ENCODE results near the gene BPIFB6. TPM values are rescaled to one million over a fixed set of nuclear protein-coding genes. Genes with fewer than 3 reads are reported as not detected.

BPIFB6 gene
- polyA plus RNA-seq, 1 donor (not counting 4 experiments of a cell fraction or from before 2014, with no cell fraction given): not detected

DNA sequence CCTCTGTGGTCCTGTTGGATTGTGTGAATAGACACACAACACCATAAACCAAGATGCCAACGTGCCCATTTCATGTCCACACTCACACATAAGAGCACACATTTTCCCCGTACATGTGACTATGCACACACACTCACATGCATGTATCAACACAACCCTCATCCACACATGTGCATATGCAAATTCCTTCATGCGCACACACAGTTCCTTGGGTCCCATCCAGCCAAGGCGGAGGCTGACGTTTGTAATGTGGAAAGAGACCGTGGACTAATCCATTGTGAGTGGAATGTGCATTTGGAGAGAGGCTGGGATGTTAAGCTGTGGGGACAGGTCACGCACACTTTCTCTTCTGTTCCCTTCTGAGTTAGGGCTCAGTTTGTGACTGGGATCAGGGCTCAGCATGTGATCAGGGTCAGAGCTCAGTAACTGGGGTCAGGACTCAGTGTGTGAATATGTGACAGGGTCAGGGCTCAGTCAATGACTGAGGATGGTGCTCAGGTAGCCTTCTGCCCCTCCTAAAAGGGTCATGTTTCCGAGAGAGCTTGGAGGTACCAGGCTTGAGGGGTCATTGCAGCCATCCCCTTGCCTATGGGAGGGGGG lies 24.6 kb upstream of the BPIFB6 start:
- Histone ChIP-seq H3K79me2 (ENCODE audit: control insufficient read depth, insufficient read depth, low read length) (no peaks in the 10 kb centered on the region), H3K36me3 (ENCODE audit: control insufficient read depth in 2 of 2, extremely low read depth in 1 of 2, insufficient read depth in 2 of 2, low read length in 2 of 2) (no peaks in the 10 kb centered on the region), H3K27me3 (ENCODE audit: control insufficient read depth, extremely low read depth, insufficient read depth, low read length) (peaks cover 3% of the 10 kb centered on the region), H3K9me3 (ENCODE audit: control insufficient read depth, low read depth, low read length) (no peaks in the 10 kb centered on the region), H2AFZ (ENCODE audit: control insufficient read depth, low read length) (no peak overlapping the region), H3K9me1 (ENCODE audit: control insufficient read depth, extremely low read depth, insufficient read depth, low read length) (no peaks in the 10 kb centered on the region), H3K4me2 (ENCODE audit: control insufficient read depth, extremely low read depth, insufficient read depth, low read depth, low read length) (no peak overlapping the region), H3K4me1 (ENCODE audit: control insufficient read depth, extremely low read depth, insufficient read depth, low read length) (no peaks in the 10 kb centered on the region), H3K27ac (ENCODE audit: control insufficient read depth, insufficient read depth, low read length) (no peak overlapping the region), H3K9ac (ENCODE audit: control insufficient read depth, extremely low read depth, insufficient read depth, low read length) (no peak overlapping the region), H3K4me3 (ENCODE audit: control insufficient read depth in 2 of 3, extremely low read depth in 1 of 3, insufficient read depth in 2 of 3, low read depth in 1 of 3, low read length in 3 of 3) (no peak overlapping the region), H4K20me1 (ENCODE audit: control insufficient read depth, extremely low read depth, insufficient read depth, low read length) (no peaks in the 10 kb centered on the region)
- TF ChIP-seq EZH2 (IDR thresholded peaks at IDR 0.05; ENCODE audit: low read length): no peak
- FAIRE-seq (no peak), DNase-seq (ENCODE audit: low read depth, low spot score) (no peak)
- dilution Hi-C loops (cut with MboI; ENCODE audit: extremely low pct_ligation_motif_present, low sequenced_read_pairs): no loop called here

DNA sequence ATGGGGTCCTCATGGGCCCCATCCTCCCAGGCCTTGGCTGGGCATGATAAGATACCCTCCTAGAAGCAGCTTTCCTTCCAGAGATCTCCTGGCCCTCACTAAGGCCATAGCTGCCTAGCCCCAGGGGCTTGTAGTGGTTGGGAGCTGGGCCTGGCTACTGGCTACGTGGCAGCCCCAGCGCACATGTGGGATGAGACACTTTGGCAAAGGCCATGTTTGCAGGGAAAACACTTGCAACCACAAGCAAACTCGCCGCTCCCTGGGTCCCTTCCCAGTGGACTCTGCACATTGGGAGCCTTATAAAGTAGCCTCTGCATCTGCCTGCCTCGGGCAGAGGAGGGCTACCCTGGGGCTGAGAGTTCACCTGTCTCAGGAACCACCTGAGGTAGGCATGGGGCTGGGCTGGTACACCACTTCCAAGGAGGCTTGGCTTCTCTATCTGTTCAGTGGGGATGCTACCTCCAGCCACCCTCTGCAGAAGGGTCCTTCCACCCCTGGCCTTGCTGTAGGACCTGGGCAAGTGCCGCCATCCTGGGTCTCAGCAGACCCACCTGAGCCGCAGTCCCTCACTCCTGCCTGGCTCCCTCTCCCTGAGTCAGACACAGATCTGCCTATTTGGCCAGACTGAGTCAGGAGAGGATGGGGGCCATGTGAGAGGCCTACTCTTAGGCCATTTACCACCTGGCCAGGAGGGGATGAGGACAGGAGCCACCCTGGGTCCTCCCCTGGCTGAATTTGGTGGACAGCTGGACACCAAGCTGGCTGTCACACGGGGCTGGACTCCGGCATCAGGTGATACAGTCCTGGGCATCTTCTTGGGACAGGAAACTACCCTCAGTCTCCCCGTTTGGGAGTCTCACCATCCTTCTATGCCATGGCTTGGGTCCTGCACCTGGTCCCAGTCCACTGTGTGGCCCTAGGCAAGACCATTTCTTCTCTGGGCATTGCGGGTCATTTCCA lies 23.8 kb upstream of the BPIFB6 start, which contains the start of gene BPIFB2:
BPIFB2 (plus strand) TSS at position 329 of the 960 bp plus-strand sequence. CDS start 871 bp downstream, outside the sequence.
- TF ChIP-seq EZH2 (IDR thresholded peaks at IDR 0.05; ENCODE audit: low read length): no peak
- TF ChIP-seq, protein P1, sequence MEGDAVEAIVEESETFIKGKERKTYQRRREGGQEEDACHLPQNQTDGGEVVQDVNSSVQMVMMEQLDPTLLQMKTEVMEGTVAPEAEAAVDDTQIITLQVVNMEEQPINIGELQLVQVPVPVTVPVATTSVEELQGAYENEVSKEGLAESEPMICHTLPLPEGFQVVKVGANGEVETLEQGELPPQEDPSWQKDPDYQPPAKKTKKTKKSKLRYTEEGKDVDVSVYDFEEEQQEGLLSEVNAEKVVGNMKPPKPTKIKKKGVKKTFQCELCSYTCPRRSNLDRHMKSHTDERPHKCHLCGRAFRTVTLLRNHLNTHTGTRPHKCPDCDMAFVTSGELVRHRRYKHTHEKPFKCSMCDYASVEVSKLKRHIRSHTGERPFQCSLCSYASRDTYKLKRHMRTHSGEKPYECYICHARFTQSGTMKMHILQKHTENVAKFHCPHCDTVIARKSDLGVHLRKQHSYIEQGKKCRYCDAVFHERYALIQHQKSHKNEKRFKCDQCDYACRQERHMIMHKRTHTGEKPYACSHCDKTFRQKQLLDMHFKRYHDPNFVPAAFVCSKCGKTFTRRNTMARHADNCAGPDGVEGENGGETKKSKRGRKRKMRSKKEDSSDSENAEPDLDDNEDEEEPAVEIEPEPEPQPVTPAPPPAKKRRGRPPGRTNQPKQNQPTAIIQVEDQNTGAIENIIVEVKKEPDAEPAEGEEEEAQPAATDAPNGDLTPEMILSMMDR (optimal IDR thresholded peaks at IDR 0.05 in 1 of 3, IDR thresholded peaks at IDR 0.05 in 1 of 3, conservative IDR thresholded peaks at IDR 0.05 in 1 of 3; ENCODE audit: extremely low read depth in 1 of 3, insufficient read depth in 2 of 3, low read length in 3 of 3): no peak
- H4K20me1 ChIP-seq (ENCODE audit: control insufficient read depth, extremely low read depth, insufficient read depth, low read length): no peaks in the 10 kb centered on the region
- H3K9ac ChIP-seq (ENCODE audit: control insufficient read depth, extremely low read depth, insufficient read depth, low read length): no peak within 1 kb of the TSS
- H3K9me1 ChIP-seq (ENCODE audit: control insufficient read depth, extremely low read depth, insufficient read depth, low read length): no peaks in the 10 kb centered on the region
- peaks cover 3% of the 10 kb centered on the region for H3K27me3 ChIP-seq (ENCODE audit: control insufficient read depth, extremely low read depth, insufficient read depth, low read length)
- dilution Hi-C loops (cut with MboI; ENCODE audit: extremely low pct_ligation_motif_present, low sequenced_read_pairs): no loop called here
- H3K27ac ChIP-seq (ENCODE audit: control insufficient read depth, insufficient read depth, low read length): no peak within 1 kb of the TSS
- no peaks in the 10 kb centered on the region for H3K4me1 ChIP-seq (ENCODE audit: control insufficient read depth, extremely low read depth, insufficient read depth, low read length)
- no peak within 1 kb of the TSS for H2AFZ ChIP-seq (ENCODE audit: control insufficient read depth, low read length)
- no peaks in the 10 kb centered on the region for H3K36me3 ChIP-seq (ENCODE audit: control insufficient read depth in 2 of 2, extremely low read depth in 1 of 2, insufficient read depth in 2 of 2, low read length in 2 of 2)
- no peak for FAIRE-seq
- no peak within 1 kb of the TSS for H3K4me3 ChIP-seq (ENCODE audit: control insufficient read depth in 2 of 3, extremely low read depth in 1 of 3, insufficient read depth in 2 of 3, low read depth in 1 of 3, low read length in 3 of 3)
- no peak within 1 kb of the TSS for H3K4me2 ChIP-seq (ENCODE audit: control insufficient read depth, extremely low read depth, insufficient read depth, low read depth, low read length)
- H3K9me3 ChIP-seq (ENCODE audit: control insufficient read depth, low read depth, low read length): no peaks in the 10 kb centered on the region
- H3K79me2 ChIP-seq (ENCODE audit: control insufficient read depth, insufficient read depth, low read length): no peaks in the 10 kb centered on the region
- DNase-seq (ENCODE audit: low read depth, low spot score): no peak

Measured in keratinocyte (primary cell).